ENCODE measurements around the gene CFAP74. TPM values are rescaled to one million over a fixed set of nuclear protein-coding genes. Genes with fewer than 3 reads are reported as not detected.

The CFAP74 gene
- total RNA-seq, 1 donor from 2014 or later, result 0.42 TPM

- DNase-seq (ENCODE audit: low spot score in 2 of 2, unreplicated experiment in 2 of 2), result no peak
- H3K27ac Mint-ChIP-seq, result no peak overlapping the region
- H3K4me3 Mint-ChIP-seq, result no peak overlapping the region
Observed at GRCh38 chr1:1929639-1930545, 73.7 kb downstream of the CFAP74 start.

GRCh38 chr1:1929102-1929638 lies 74.4 kb downstream of the CFAP74 start:
- Mint-ChIP-seq H3K4me1 (no peaks in the 10 kb centered on the region), H3K27me3 (ENCODE audit: low read depth) (peaks cover 5% of the 10 kb centered on the region), H3K9me3 (peaks cover 5% of the 10 kb centered on the region), H3K36me3 (no peaks in the 10 kb centered on the region), H3K4me3 (no peak overlapping the region), H3K27ac (no peak overlapping the region)
- no peak for TF ChIP-seq CTCF (IDR thresholded peaks at IDR 0.05; ENCODE audit: unreplicated experiment)
- no peak for DNase-seq (ENCODE audit: low spot score in 2 of 2, unreplicated experiment in 2 of 2)

More at GRCh38 chr1:1929639-1930545, 73.7 kb downstream of the CFAP74 start:
- no peak for TF ChIP-seq CTCF (IDR thresholded peaks at IDR 0.05; ENCODE audit: unreplicated experiment)
- Mint-ChIP-seq H3K9me3 (peaks cover 5% of the 10 kb centered on the region), H3K27me3 (ENCODE audit: low read depth) (peaks cover 5% of the 10 kb centered on the region), H3K4me1 (no peaks in the 10 kb centered on the region), H3K36me3 (no peaks in the 10 kb centered on the region)

GRCh38 chr1:1928231-1929101 lies 75.1 kb downstream of the CFAP74 start:
- H3K4me1 Mint-ChIP-seq, result no peaks in the 10 kb centered on the region
- no peak for DNase-seq (ENCODE audit: low spot score in 2 of 2, unreplicated experiment in 2 of 2)
- no peak overlapping the region for H3K27ac Mint-ChIP-seq
- peaks cover 5% of the 10 kb centered on the region for H3K27me3 Mint-ChIP-seq (ENCODE audit: low read depth)
- H3K36me3 Mint-ChIP-seq, result no peaks in the 10 kb centered on the region
- no peak overlapping the region for H3K4me3 Mint-ChIP-seq
- no peak for TF ChIP-seq CTCF (IDR thresholded peaks at IDR 0.05; ENCODE audit: unreplicated experiment)
- peaks cover 2% of the 10 kb centered on the region for H3K9me3 Mint-ChIP-seq

GRCh38 chr1:1927751-1928150 lies 75.8 kb downstream of the CFAP74 start:
- Mint-ChIP-seq H3K4me3 (no peak overlapping the region), H3K27me3 (ENCODE audit: low read depth) (peaks cover 3% of the 10 kb centered on the region), H3K27ac (no peak overlapping the region), H3K36me3 (no peaks in the 10 kb centered on the region), H3K9me3 (no peaks in the 10 kb centered on the region), H3K4me1 (no peaks in the 10 kb centered on the region)
- DNase-seq (ENCODE audit: low spot score in 2 of 2, unreplicated experiment in 2 of 2), result no peak
- no peak for TF ChIP-seq CTCF (IDR thresholded peaks at IDR 0.05; ENCODE audit: unreplicated experiment)

GRCh38 chr1:1926886-1927660 lies 76.5 kb downstream of the CFAP74 start:
- Mint-ChIP-seq H3K4me3 (no peak overlapping the region), H3K9me3 (no peaks in the 10 kb centered on the region), H3K27me3 (ENCODE audit: low read depth) (peaks cover 3% of the 10 kb centered on the region), H3K27ac (no peak overlapping the region), H3K36me3 (no peaks in the 10 kb centered on the region), H3K4me1 (no peaks in the 10 kb centered on the region)
- TF ChIP-seq CTCF (IDR thresholded peaks at IDR 0.05; ENCODE audit: unreplicated experiment), result no peak
- no peak for DNase-seq (ENCODE audit: low spot score in 2 of 2, unreplicated experiment in 2 of 2)
